GM12878 (cell line): ENCODE measurements around the gene CENPE. TPM values are rescaled to one million over a fixed set of nuclear protein-coding genes. Genes with fewer than 3 reads are reported as not detected.

ENCODE experiments used
- ATAC-seq: fragments of 200-7000 bp; cut with Tn5 transposase; 3 replicates; pipeline ENCODE4 v1.9.1; 2020; ENCODE audit warnings: mild to moderate bottlenecking, moderate library complexity
- BruUV-seq: library from RNA; stranded (reverse); fragments of 400-500 nt; replicated peaks from 2 replicates; lab custom pipeline; 2021; lab: Mats Ljungman, UMichigan
- CTCF ChIA-PET: fragments of 300-600 bp; sonication (Branson Sonifier 250); formaldehyde crosslinking; extraction: SDS; loops from one replicate; lab custom pipeline; 2021; ENCODE audit warnings: inconsistent platforms; lab: Yijun Ruan, JAX
- POLR2A ChIA-PET: fragments of 350-600 bp; formaldehyde crosslinking; extraction: SDS; loops from one replicate; lab custom pipeline; 2021; ENCODE audit warnings: inconsistent platforms; lab: Charles Lee
- RAD21 ChIA-PET: fragments of 300-600 bp; sonication (Branson Sonifier 250); formaldehyde crosslinking; loops from one replicate; lab custom pipeline; 2023; ENCODE audit warnings: antibody characterized with exemption; ENCODE audit not compliant: unreplicated experiment; lab: Charles Lee
- SMC1A ChIA-PET: fragments of 300-600 bp; sonication (Branson Sonifier 250); formaldehyde crosslinking; loops from one replicate; lab custom pipeline; 2023; ENCODE audit not compliant: unreplicated experiment, uncharacterized antibody; lab: Charles Lee
- DNase-seq: peaks from one replicate; pipeline ENCODE4 v3.0.0-alpha.2; 2011; ENCODE audit warnings: low read depth, low spot score
- FAIRE-seq: peaks from 3 replicates; lab custom pipeline; 2011; peaks lifted over from hg19 to GRCh38; lab: Jason Lieb, UNC
- H2AFZ ChIP-seq: 2 replicates; pipeline ENCODE4 v1.6.0; 2011; ENCODE audit warnings: low read depth, low read length, control low read depth; ENCODE audit not compliant: control insufficient read depth
- H3K27ac ChIP-seq: 2 replicates; pipeline ENCODE4 v1.5.1; 2011; ENCODE audit warnings: control low read depth; ENCODE audit not compliant: control insufficient read depth, insufficient read depth
- H3K27me3 ChIP-seq, 2 experiments: replicated peaks in 1 of 2; 2 replicates each; pipeline versions ENCODE4 v1.6.0 to v1.6.1; 2011; ENCODE audit warnings: low read length in 1 of 2; ENCODE audit not compliant: control insufficient read depth in 2 of 2, insufficient read depth in 2 of 2
- H3K36me3 ChIP-seq, 2 experiments: 2 replicates each; pipeline ENCODE4 v1.5.1; 2011; ENCODE audit warnings: low read length in 1 of 2; ENCODE audit not compliant: control insufficient read depth in 2 of 2, insufficient read depth in 2 of 2
- H3K4me1 ChIP-seq: 2 replicates; pipeline ENCODE4 v1.6.1; 2011; ENCODE audit warnings: mild to moderate bottlenecking, low read length, moderate library complexity, mixed read lengths; ENCODE audit not compliant: control insufficient read depth, insufficient read depth
- H3K4me2 ChIP-seq: 2 replicates; pipeline ENCODE4 v1.6.0; 2011; ENCODE audit warnings: control low read depth; ENCODE audit not compliant: control insufficient read depth, insufficient read depth
- H3K4me3 ChIP-seq: fragments of 200-600 bp; sonication (generic); 2 replicates; pipeline ENCODE4 v1.5.1; 2016
- H3K79me2 ChIP-seq: 2 replicates; pipeline ENCODE4 v1.6.0; 2011; ENCODE audit warnings: low read length; ENCODE audit not compliant: control insufficient read depth, insufficient read depth
- H3K9ac ChIP-seq: 2 replicates; pipeline ENCODE4 v1.8.0; 2011; ENCODE audit warnings: low read length, control low read depth, mixed read lengths; ENCODE audit not compliant: control insufficient read depth, insufficient read depth
- H3K9me3 ChIP-seq: replicated peaks from 3 replicates; pipeline ENCODE4 v1.5.1; 2011; ENCODE audit warnings: mild to moderate bottlenecking, low read length; ENCODE audit not compliant: control insufficient read depth, insufficient read depth
- H4K20me1 ChIP-seq: 2 replicates; pipeline ENCODE4 v1.6.0; 2011; ENCODE audit not compliant: control insufficient read depth, insufficient read depth
- CHD2 ChIP-seq: IDR thresholded peaks from 2 replicates; pipeline ENCODE4 v1.6.1; 2011; ENCODE audit warnings: low read depth, low read length, improper control_type of control experiment, borderline replicate concordance
- MXI1 ChIP-seq: fragments of 150-350 bp; IDR thresholded peaks from 2 replicates; pipeline ENCODE4 v1.6.1; 2011; ENCODE audit warnings: low read depth, mild to moderate bottlenecking, inconsistent platforms, low read length, improper control_type of control experiment
- MYC ChIP-seq: IDR thresholded peaks from 2 replicates; pipeline ENCODE4 v1.6.1; 2011; ENCODE audit warnings: mild to moderate bottlenecking, low read length, moderate library complexity, inconsistent platforms; ENCODE audit not compliant: insufficient read depth, insufficient replicate concordance, insufficient read length, severe bottlenecking
- POLR2AphosphoS5 ChIP-seq: IDR thresholded peaks from 2 replicates; pipeline ENCODE4 v1.6.1; 2011; ENCODE audit warnings: mild to moderate bottlenecking, low read length, inconsistent platforms
- TCF12 ChIP-seq: IDR thresholded peaks from 2 replicates; pipeline ENCODE4 v1.6.1; 2011; ENCODE audit warnings: low read depth, mild to moderate bottlenecking, low read length
- ZBTB33 ChIP-seq: fragments of 450-650 bp; IDR thresholded peaks from 2 replicates; pipeline ENCODE4 v1.6.1; 2017; ENCODE audit warnings: mild to moderate bottlenecking
- WGBS: methylation state at CpG from one replicate; pipeline ENCODE4 v1.1.6; 2016; ENCODE audit warnings: low lambda C conversion rate; ENCODE audit not compliant: insufficient replicate concordance, insufficient coverage; ENCODE audit errors: missing lambda C conversion rate; 5-methylcytosine and 5-hydroxymethylcytosine counted together
- in situ Hi-C: fragments of 300-500 bp; cut with MboI; formaldehyde crosslinking; loops from 9 replicates; pipeline ENCODE4 v1.14.3; 2018; ENCODE audit warnings: mixed read lengths
- intact Hi-C: fragments of 100-400 bp; cut with micrococcal nuclease; formaldehyde crosslinking; loops from one replicate; pipeline ENCODE4 v1.14.2; 2022; ENCODE audit not compliant: unreplicated experiment
- polyA plus RNA-seq, 11 experiments: library from polyadenylated mRNA; depleted of rRNA in 4 of 11; unstranded in 6 of 11; stranded (reverse) in 5 of 11; fragments of >200 nt; fragmentation: Nextera tagmentation in 4 of 11; fragmentation: Illumina TruSeq in 1 of 11; extraction: Ambion mirVana in 4 of 11; extraction: Trizol in 1 of 11; gene quantifications; 1 replicate in 1 of 11; 2 replicates in 10 of 11; pipeline versions ENCODE4 v1.2.1 to v1.2.3, GENCODE V29; 2011 to 2016; ENCODE audit warnings: inconsistent platforms in 2 of 11, missing spikeins in 2 of 11, low read depth in 1 of 11
- total RNA-seq, 4 experiments: library from RNA; depleted of rRNA in 3 of 4; stranded (reverse); fragments of >200 nt in 3 of 4; fragmentation: Illumina TruSeq in 1 of 4; extraction: Trizol in 1 of 4; gene quantifications; 2 replicates each; pipeline versions ENCODE4 v1.2.1 to v1.2.3, GENCODE V29; 2013 to 2021
- TF ChIP-seq, protein P1 (sequence below): IDR thresholded peaks from 2 replicates; pipeline ENCODE4 v1.6.1; 2012; ENCODE audit warnings: low read depth, low read length, improper control_type of control experiment
- TF ChIP-seq, protein P2 (sequence below): IDR thresholded peaks from 2 replicates; pipeline ENCODE4 v1.6.1; 2011; ENCODE audit warnings: borderline replicate concordance, low read depth, mild to moderate bottlenecking, moderate library complexity, low read length; ENCODE audit not compliant: insufficient read depth, poor library complexity, severe bottlenecking

The CENPE gene
- total and polyA plus RNA-seq, 10 of the 15 experiments (the other 5 are each of a cell fraction or from before 2014, with no cell fraction given): 10.2 to 53.6 (median 25.2) TPM

DNA sequence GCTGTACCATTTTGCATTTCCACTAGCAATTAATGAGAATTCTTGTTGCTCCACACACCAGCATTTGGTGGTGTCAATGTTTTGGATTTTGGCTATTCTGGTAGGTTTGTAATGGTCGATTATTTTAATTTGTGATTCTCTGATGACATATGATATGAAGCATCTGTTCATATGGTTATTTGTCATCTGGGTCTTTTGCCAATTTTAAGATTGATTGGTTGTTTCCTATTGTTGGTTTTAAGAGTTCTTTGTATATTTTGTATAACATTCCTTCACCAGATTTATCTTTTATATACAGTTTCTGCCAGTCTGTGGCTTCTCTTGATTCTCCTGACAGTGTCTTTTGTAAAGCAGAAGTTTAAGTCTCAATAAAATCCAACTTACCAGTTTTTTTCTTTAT, 80.0 kb downstream of the CENPE start (continued):
- no peak for TF ChIP-seq MYC
- TF ChIP-seq, protein P1, sequence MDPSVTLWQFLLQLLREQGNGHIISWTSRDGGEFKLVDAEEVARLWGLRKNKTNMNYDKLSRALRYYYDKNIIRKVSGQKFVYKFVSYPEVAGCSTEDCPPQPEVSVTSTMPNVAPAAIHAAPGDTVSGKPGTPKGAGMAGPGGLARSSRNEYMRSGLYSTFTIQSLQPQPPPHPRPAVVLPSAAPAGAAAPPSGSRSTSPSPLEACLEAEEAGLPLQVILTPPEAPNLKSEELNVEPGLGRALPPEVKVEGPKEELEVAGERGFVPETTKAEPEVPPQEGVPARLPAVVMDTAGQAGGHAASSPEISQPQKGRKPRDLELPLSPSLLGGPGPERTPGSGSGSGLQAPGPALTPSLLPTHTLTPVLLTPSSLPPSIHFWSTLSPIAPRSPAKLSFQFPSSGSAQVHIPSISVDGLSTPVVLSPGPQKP: no peak
- TF ChIP-seq ZBTB33: no peak
- no peak for TF ChIP-seq POLR2AphosphoS5
- TF ChIP-seq CHD2: no peak
- no peak for TF ChIP-seq TCF12

DNA sequence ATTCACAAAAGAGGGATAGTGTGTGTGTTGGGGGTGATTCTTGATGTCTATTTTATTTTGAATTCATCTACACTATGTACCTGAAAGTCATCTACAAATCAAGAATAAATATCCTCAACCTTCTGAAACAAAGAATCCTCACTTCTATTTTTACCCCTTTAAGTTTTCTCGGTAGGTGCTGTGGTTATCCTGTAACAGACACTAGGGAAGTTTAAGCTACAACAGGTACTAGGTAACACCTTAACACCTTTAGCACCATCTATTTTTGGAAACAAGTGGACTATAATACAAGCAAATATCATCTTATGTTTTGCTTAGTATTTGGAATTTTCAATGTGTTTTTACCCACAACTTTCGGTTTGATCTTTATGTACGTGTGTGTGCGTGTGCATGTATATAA, 86.5 kb downstream of the CENPE start:
- Histone ChIP-seq H3K4me2 (no peak overlapping the region), H2AFZ (no peak overlapping the region), H4K20me1 (no peaks in the 10 kb centered on the region), H3K36me3 (peaks cover 1 to 16% of the 10 kb centered on the region in 2 experiments; a peak in 2 of 4 replicates), H3K79me2 (no peaks in the 10 kb centered on the region), H3K27ac (no peak overlapping the region), H3K4me1 (no peaks in the 10 kb centered on the region), H3K9ac (no peak overlapping the region), H3K9me3 (no peaks in the 10 kb centered on the region), H3K27me3 (no peaks in the 10 kb centered on the region), H3K4me3 (no peak overlapping the region)
- in situ Hi-C loops: no loop called here
- ChIA-PET SMC1A (interaction anchor here (0.8 to 1.7 kb wide), 2 partner anchors 12 to 491 kb away, joined by 3 to 7 read pairs; partner anchors contain the start of gene BDH2), CTCF (interaction anchor here (0.6 to 1.8 kb wide), 2 partner anchors 10 to 12 kb away, joined by 4 to 5 read pairs; partner anchors contain the start of gene BDH2), POLR2A (no interaction called here), RAD21 (no interaction called here)
- TF ChIP-seq MXI1: no peak
- TF ChIP-seq, protein P2, sequence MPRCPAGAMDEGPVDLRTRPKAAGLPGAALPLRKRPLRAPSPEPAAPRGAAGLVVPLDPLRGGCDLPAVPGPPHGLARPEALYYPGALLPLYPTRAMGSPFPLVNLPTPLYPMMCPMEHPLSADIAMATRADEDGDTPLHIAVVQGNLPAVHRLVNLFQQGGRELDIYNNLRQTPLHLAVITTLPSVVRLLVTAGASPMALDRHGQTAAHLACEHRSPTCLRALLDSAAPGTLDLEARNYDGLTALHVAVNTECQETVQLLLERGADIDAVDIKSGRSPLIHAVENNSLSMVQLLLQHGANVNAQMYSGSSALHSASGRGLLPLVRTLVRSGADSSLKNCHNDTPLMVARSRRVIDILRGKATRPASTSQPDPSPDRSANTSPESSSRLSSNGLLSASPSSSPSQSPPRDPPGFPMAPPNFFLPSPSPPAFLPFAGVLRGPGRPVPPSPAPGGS: no peak
- WGBS: 47% methylated on average over 4 of the region's 4 CpGs
- no TSS peak for BruUV-seq
- intact Hi-C loops: no loop called here
- FAIRE-seq: no peak
- no peak for DNase-seq
- no peak for ATAC-seq
